CD14-positive monocyte (primary cell): ENCODE measurements around the gene SLC35B3. TPM values are rescaled to one million over a fixed set of nuclear protein-coding genes. Genes with fewer than 3 reads are reported as not detected.
"Not testable (repeated sequence)": the region's sequence is repeated elsewhere in the genome, so short reads cannot be mapped to it uniquely, and the experiment has no call there.

Experiments used
- DNase-seq, 3 donors: peaks; one replicate each; pipeline ENCODE4 v3.0.0-alpha.2; 2011 to 2022
- H2AFZ ChIP-seq: 2 replicates; pipeline ENCODE4 v1.6.0; 2012; ENCODE audit warnings: mild to moderate bottlenecking, low read depth, low read length, inconsistent platforms; ENCODE audit not compliant: insufficient read depth, poor library complexity, severe bottlenecking
- H3K27ac ChIP-seq, 2 donors: 1 replicate in 1 of 2; 2 replicates in 1 of 2; pipeline ENCODE4 v1.5.1; 2012 to 2013; ENCODE audit warnings: low read length in 2 of 2, control low read depth in 1 of 2, inconsistent platforms in 1 of 2, low read depth in 1 of 2, mild to moderate bottlenecking in 1 of 2
- H3K27me3 ChIP-seq, 2 donors: one replicate each; pipeline versions ENCODE4 v1.6.0 to v1.6.1; 2011 to 2013; ENCODE audit warnings: low read length in 2 of 2; ENCODE audit not compliant: control insufficient read depth in 2 of 2, insufficient read depth in 2 of 2
- H3K36me3 ChIP-seq, 2 donors: replicated peaks in 1 of 2; 1 replicate in 1 of 2; 2 replicates in 1 of 2; pipeline versions ENCODE4 v1.5.1 to v1.6.1; 2012 to 2013; ENCODE audit warnings: low read length in 2 of 2, control low read depth in 1 of 2, inconsistent platforms in 1 of 2, mild to moderate bottlenecking in 1 of 2; ENCODE audit not compliant: insufficient read depth in 2 of 2, control insufficient read depth in 1 of 2
- H3K4me1 ChIP-seq, 2 donors: 1 replicate in 1 of 2; 2 replicates in 1 of 2; pipeline versions ENCODE4 v1.5.1 to v1.6.1; 2012 to 2013; ENCODE audit warnings: low read length in 2 of 2, control low read depth in 1 of 2, inconsistent platforms in 1 of 2, mild to moderate bottlenecking in 1 of 2, moderate library complexity in 1 of 2; ENCODE audit not compliant: insufficient read depth in 2 of 2, control insufficient read depth in 1 of 2
- H3K4me2 ChIP-seq: replicated peaks from 2 replicates; pipeline ENCODE3; 2012; ENCODE audit warnings: low read length, moderate library complexity, mild to moderate bottlenecking; ENCODE audit not compliant: poor library complexity, severe bottlenecking; ENCODE audit errors: extremely low read depth
- H3K4me3 ChIP-seq, 3 experiments: fragments of 200-600 bp in 1 of 3; sonication (generic) in 1 of 3; replicated peaks in 1 of 3; 1 replicate in 2 of 3; 2 replicates in 1 of 3; pipeline ENCODE4 v1.5.1; 2011 to 2013; ENCODE audit warnings: low read length in 3 of 3, mild to moderate bottlenecking in 3 of 3, control low read depth in 2 of 3, low read depth in 2 of 3, inconsistent platforms in 1 of 3, moderate library complexity in 1 of 3
- H3K79me2 ChIP-seq: 2 replicates; pipeline ENCODE4 v1.6.0; 2012; ENCODE audit warnings: mild to moderate bottlenecking, control low read depth, inconsistent platforms, low read length, moderate library complexity; ENCODE audit not compliant: insufficient read depth
- H3K9ac ChIP-seq: 2 replicates; pipeline ENCODE4 v1.6.0; 2017; ENCODE audit warnings: low read length, mild to moderate bottlenecking; ENCODE audit not compliant: insufficient read depth, poor library complexity, severe bottlenecking
- H3K9me3 ChIP-seq, 2 donors: replicated peaks in 1 of 2; 1 replicate in 1 of 2; 2 replicates in 1 of 2; pipeline versions ENCODE4 v1.5.1 to v1.6.1; 2012 to 2013; ENCODE audit warnings: low read length in 2 of 2, control low read depth in 1 of 2; ENCODE audit not compliant: control insufficient read depth in 1 of 2, insufficient read depth in 1 of 2
- H4K20me1 ChIP-seq: 2 replicates; pipeline ENCODE4 v1.6.0; 2012; ENCODE audit warnings: mild to moderate bottlenecking, low read length, control low read depth, moderate library complexity; ENCODE audit not compliant: insufficient read depth
- H3K27ac Mint-ChIP-seq, 7 donors: one replicate each; pipeline ENCODE4 v1.8.0; 2020; ENCODE audit warnings: mild to moderate bottlenecking in 7 of 7, mixed read lengths in 7 of 7, moderate library complexity in 6 of 7, inconsistent platforms in 2 of 7
- H3K27me3 Mint-ChIP-seq, 3 donors: one replicate each; pipeline ENCODE4 v1.8.0; 2021 to 2022; ENCODE audit warnings: low read depth in 3 of 3, mild to moderate bottlenecking in 3 of 3, mixed read lengths in 3 of 3, moderate library complexity in 3 of 3, inconsistent platforms in 1 of 3
- H3K36me3 Mint-ChIP-seq, 2 donors: one replicate each; pipeline ENCODE4 v1.8.0; 2020; ENCODE audit warnings: mixed read lengths in 2 of 2, inconsistent platforms in 1 of 2, mild to moderate bottlenecking in 1 of 2
- H3K4me1 Mint-ChIP-seq: one replicate; pipeline ENCODE4 v1.8.0; 2020; ENCODE audit warnings: mild to moderate bottlenecking, mixed read lengths
- H3K4me3 Mint-ChIP-seq, 2 donors: one replicate each; pipeline ENCODE4 v1.8.0; 2020; ENCODE audit warnings: mild to moderate bottlenecking in 2 of 2, mixed read lengths in 2 of 2, moderate library complexity in 1 of 2
- H3K9me3 Mint-ChIP-seq, 7 donors: one replicate each; pipeline ENCODE4 v1.8.0; 2020 to 2022; ENCODE audit warnings: mixed read lengths in 7 of 7, mild to moderate bottlenecking in 6 of 7, moderate library complexity in 6 of 7, inconsistent platforms in 2 of 7
- CTCF ChIP-seq: fragments of 200-600 bp; IDR thresholded peaks from one replicate; pipeline ENCODE4 v1.8.0; 2022; ENCODE audit warnings: antibody characterized with exemption, mild to moderate bottlenecking
- WGBS: methylation state at CpG from one replicate; pipeline ENCODE4 v1.1.5; 2013; ENCODE audit warnings: missing lambda C conversion rate; ENCODE audit not compliant: insufficient coverage; 5-methylcytosine and 5-hydroxymethylcytosine counted together
- intact Hi-C, 2 donors: fragments of 100-400 bp; cut with micrococcal nuclease; formaldehyde crosslinking; loops; one replicate each; pipeline versions ENCODE4 v1.15.0 to v1.15.1; 2023
- polyA plus RNA-seq, 3 donors: library from polyadenylated mRNA; depleted of rRNA in 1 of 3; unstranded in 2 of 3; stranded (reverse) in 1 of 3; fragments of 300-500 nt in 2 of 3; fragments of >200 nt in 1 of 3; fragmentation: Illumina TruSeq in 2 of 3; gene quantifications; 1 replicate in 2 of 3; 2 replicates in 1 of 3; pipeline ENCODE4 v1.2.3, GENCODE V29; 2012 to 2021

SLC35B3 gene
- polyA plus RNA-seq, 3 donors: 7.9 to 14.0 (median 9.3) TPM

GRCh38 chr6:8446391-8446790 is 11.0 kb upstream of the SLC35B3 start:
- H3K27ac Mint-ChIP-seq: no peak overlapping the region
- Histone ChIP-seq H3K4me2 (no peak overlapping the region), H3K27ac (no peak overlapping the region), H3K9me3 (no peaks in the 10 kb centered on the region), H3K79me2 (no peaks in the 10 kb centered on the region), H3K36me3 (no peaks in the 10 kb centered on the region), H3K27me3 (no peaks in the 10 kb centered on the region), H2AFZ (no peak overlapping the region), H3K4me1 (no peaks in the 10 kb centered on the region), H3K9ac (no peak overlapping the region), H4K20me1 (no peaks in the 10 kb centered on the region), H3K4me3 (no peak overlapping the region)
- intact Hi-C loops: no loop called here
- H3K4me3 Mint-ChIP-seq: no peak overlapping the region
- DNase-seq: no peak
- H3K4me1 Mint-ChIP-seq: no peaks in the 10 kb centered on the region
- H3K36me3 Mint-ChIP-seq: no peaks in the 10 kb centered on the region
- peaks cover 0 to 10% (median 1%) of the 10 kb centered on the region in 3 donors for H3K27me3 Mint-ChIP-seq
- WGBS: 100% methylated on average over 2 of the region's 2 CpGs
- no peak for TF ChIP-seq CTCF
- peaks cover 0 to 14% (median 0%) of the 10 kb centered on the region in 7 donors for H3K9me3 Mint-ChIP-seq

GRCh38 chr6:8445930-8446329 is 10.6 kb upstream of the SLC35B3 start:
- H3K4me1 ChIP-seq, H3K4me1 Mint-ChIP-seq, H2AFZ ChIP-seq, H3K27ac ChIP-seq, H3K36me3 ChIP-seq, H3K79me2 ChIP-seq, H3K27ac Mint-ChIP-seq, H3K4me3 ChIP-seq, H4K20me1 ChIP-seq, H3K4me3 Mint-ChIP-seq, H3K27me3 ChIP-seq, DNase-seq, H3K9me3 ChIP-seq, H3K36me3 Mint-ChIP-seq, intact Hi-C loops, H3K4me2 ChIP-seq, H3K9ac ChIP-seq, H3K27me3 Mint-ChIP-seq: not testable (repeated sequence)
- H3K9me3 Mint-ChIP-seq: peaks cover 0 to 14% (median 0%) of the 10 kb centered on the region in 7 donors
- WGBS: no CpG with 5 or more reads among the region's 4 CpGs
